Adrenal gland (tissue), 5 donors: ENCODE data around the gene COL18A1.

ENCODE experiments used
- CTCF ChIP-seq, 6 experiments: fragments of 450-650 bp in 4 of 6; fragments of 200-600 bp in 2 of 6; sonication (generic) in 1 of 6; IDR thresholded peaks; 1 replicate in 5 of 6; 2 replicates in 1 of 6; pipeline versions ENCODE4 v1.5.1 to v1.8.0; 2016 to 2021; ENCODE audit warnings: antibody characterized with exemption in 6 of 6, mild to moderate bottlenecking in 2 of 6, moderate library complexity in 1 of 6
- POLR2A ChIP-seq, 2 donors: fragments of 450-650 bp; IDR thresholded peaks; one replicate each; pipeline ENCODE4 v1.6.1; 2017; ENCODE audit warnings: antibody characterized with exemption in 2 of 2, mild to moderate bottlenecking in 2 of 2, moderate library complexity in 1 of 2
- donor health status: DM: no; HTN: no; CAD: no.

DNA sequence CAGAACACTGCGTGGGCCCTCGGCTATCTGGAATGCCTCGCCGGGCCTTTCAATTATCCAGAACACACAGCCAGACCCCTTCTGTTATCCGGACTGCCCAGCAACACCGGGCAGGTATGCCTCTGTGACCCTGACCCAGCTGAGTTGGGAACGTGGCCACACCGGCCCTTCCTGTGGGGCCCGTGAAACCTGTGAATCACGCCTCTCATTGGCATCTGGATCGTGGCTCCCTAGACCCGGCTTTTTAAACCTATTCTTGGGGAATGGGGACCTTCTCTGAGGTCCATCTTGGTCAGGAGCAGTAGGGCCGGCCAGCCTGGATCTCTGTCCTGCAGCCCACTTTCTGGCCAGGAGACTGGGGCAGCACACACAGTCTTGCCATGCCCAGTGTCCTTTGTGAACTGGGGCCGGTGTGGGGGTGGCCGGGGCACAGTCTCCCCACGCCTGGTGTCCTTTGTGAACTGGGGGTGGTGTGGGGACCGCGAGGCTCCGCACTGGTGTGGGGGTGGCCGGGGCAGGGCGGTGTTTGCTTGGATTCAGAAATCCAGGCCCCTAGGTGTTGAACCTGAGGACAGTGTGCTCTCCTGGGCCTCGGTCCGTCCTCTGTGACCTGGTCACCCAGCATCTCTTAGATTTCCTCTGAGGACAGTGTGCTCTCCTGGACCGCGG, 11.1 kb downstream of the COL18A1 start:
- TF ChIP-seq CTCF (IDR thresholded peaks at IDR 0.05): no peak
- TF ChIP-seq POLR2A (IDR thresholded peaks at IDR 0.05): no peak
